ENCODE measurements around the gene SQSTM1.

SQSTM1 gene

GRCh38 chr5:179822059-179822432 lies 1.3 kb downstream of the SQSTM1 start:
- DNase-seq (ENCODE audit: low spot score) = no peak
- TF ChIP-seq CTCF (IDR thresholded peaks at IDR 0.05) = no peak
- Histone ChIP-seq H3K4me3 (peak overlapping the region; percentile 96), H3K27ac (peak overlapping the region; percentile 100)

GRCh38 chr5:179822444-179822990 lies 1.8 kb downstream of the SQSTM1 start:
- TF ChIP-seq CTCF (IDR thresholded peaks at IDR 0.05) = no peak
- Histone ChIP-seq H3K27ac (peak overlapping the region; percentile 100), H3K4me3 (peak overlapping the region; percentile 96)
- DNase-seq (ENCODE audit: low spot score) = no peak

- peak overlapping the region; percentile 49 for H3K4me3 ChIP-seq
- peak overlapping the region in 1 of 2 donors; percentile 7 for H3K27ac ChIP-seq
- no peak for TF ChIP-seq CTCF (IDR thresholded peaks at IDR 0.05)
- DNase-seq (ENCODE audit: low spot score) = no peak
These were observed 3.4 kb downstream of the SQSTM1 start for GRCh38 chr5:179823937-179824744.

- H3K27ac ChIP-seq = no peak overlapping the region
- peak overlapping the region; percentile 16 for H3K4me3 ChIP-seq
- TF ChIP-seq CTCF (IDR thresholded peaks at IDR 0.05) = no peak
- DNase-seq (ENCODE audit: low spot score) = no peak
These were observed 4.0 kb downstream of the SQSTM1 start for GRCh38 chr5:179824745-179825112.

- Histone ChIP-seq H3K4me3 (no peak overlapping the region), H3K27ac (no peak overlapping the region)
- DNase-seq (ENCODE audit: low spot score) = no peak
- TF ChIP-seq CTCF (IDR thresholded peaks at IDR 0.05) = no peak
These were observed 5.0 kb downstream of the SQSTM1 start for GRCh38 chr5:179825655-179826182.

- H3K27ac ChIP-seq = peak overlapping the region in 1 of 2 donors; percentile 17
- no peak overlapping the region for H3K4me3 ChIP-seq
- TF ChIP-seq CTCF (IDR thresholded peaks at IDR 0.05) = no peak
- no peak for DNase-seq (ENCODE audit: low spot score)
These were observed 7.0 kb downstream of the SQSTM1 start for GRCh38 chr5:179827680-179828079.
